ENCODE data around the gene CCDC159.
"Not testable (repeated sequence)": the region's sequence is repeated elsewhere in the genome, so short reads cannot be mapped to it uniquely, and the experiment has no call there.

Gene CCDC159

GRCh38 chr19:11331502-11331901, 14.8 kb upstream of the CCDC159 start:
- H3K4me1 ChIP-seq (ENCODE audit: control insufficient read depth, insufficient read depth, low read length): no peaks in the 10 kb centered on the region
- H3K27ac ChIP-seq (ENCODE audit: extremely low read depth, low read depth, low read length): no peak overlapping the region
- TF ChIP-seq ZNF121 (tag by site-specific recombination; IDR thresholded peaks at IDR 0.05) (0 out of 2 replicates have a peak, but pooled peaks have one; percentile 58), ZSCAN16 (tag by site-specific recombination; IDR thresholded peaks at IDR 0.05) (no peak), KLF17 (tag by site-specific recombination; IDR thresholded peaks at IDR 0.05) (no peak), ZFHX2 (tag by site-specific recombination; conservative IDR thresholded peaks at IDR 0.05) (no peak)
- CTCF ChIA-PET: interaction anchor here (1.1 kb wide), 1 partner anchor 46 kb away, joined by 3 read pairs; no protein-coding TSS in a partner anchor
- no peaks in the 10 kb centered on the region for H3K9me3 ChIP-seq (ENCODE audit: control insufficient read depth, insufficient read depth, low read depth, low read length)
- H3K36me3 ChIP-seq (ENCODE audit: control insufficient read depth in 2 of 2, insufficient read depth in 1 of 2, low read length in 2 of 2): peaks cover 5 to 31% of the 10 kb centered on the region in 2 experiments; a peak in 2 of 3 replicates
- POLR2A ChIA-PET: interaction anchor here (0.7 to 1.2 kb wide), 3 partner anchors 8 to 15 kb away, joined by 3 to 4 read pairs (median 3); partner anchors contain the start of genes CCDC159, RAB3D and TMEM205
- H3K4me3 ChIP-seq (ENCODE audit: low read depth, low read length): no peak overlapping the region

GRCh38 chr19:11332822-11333221, 13.5 kb upstream of the CCDC159 start:
- ChIA-PET POLR2A (interaction anchor here (0.6 to 0.9 kb wide), 3 partner anchors 12 to 50 kb away, joined by 4 to 6 read pairs (median 6); no protein-coding TSS in a partner anchor), CTCF (interaction anchor here (0.6 to 1.1 kb wide), 3 partner anchors 10 to 45 kb away, joined by 3 read pairs; no protein-coding TSS in a partner anchor)
- H3K9me3 ChIP-seq (ENCODE audit: control insufficient read depth, insufficient read depth, low read depth, low read length): no peaks in the 10 kb centered on the region
- no peak overlapping the region for H3K4me3 ChIP-seq (ENCODE audit: low read depth, low read length)
- TF ChIP-seq ZNF580 (tag by site-specific recombination; IDR thresholded peaks at IDR 0.05) (peak; percentile 52; the same call in 1 of the 2 replicates), ZNF266 (tag by site-specific recombination; IDR thresholded peaks at IDR 0.05; ENCODE audit: low read depth) (no peak), ZNF280C (tag by site-specific recombination; IDR thresholded peaks at IDR 0.05) (no peak), ZNF146 (tag by site-specific recombination; IDR thresholded peaks at IDR 0.05) (peak; percentile 90), ZBTB48 (tag by site-specific recombination; IDR thresholded peaks at IDR 0.05) (no peak), ZNF169 (tag by site-specific recombination; IDR thresholded peaks at IDR 0.05) (no peak), ZNF76 (tag by site-specific recombination; IDR thresholded peaks at IDR 0.05; ENCODE audit: borderline replicate concordance, low read depth) (no peak)
- H3K27ac ChIP-seq (ENCODE audit: extremely low read depth, low read depth, low read length): no peak overlapping the region
- no peaks in the 10 kb centered on the region for H3K4me1 ChIP-seq (ENCODE audit: control insufficient read depth, insufficient read depth, low read length)
- H3K36me3 ChIP-seq (ENCODE audit: control insufficient read depth in 2 of 2, insufficient read depth in 1 of 2, low read length in 2 of 2): peaks cover 5 to 30% of the 10 kb centered on the region in 2 experiments; a peak in 2 of 3 replicates

- not testable (repeated sequence) for H3K4me1 ChIP-seq (ENCODE audit: control insufficient read depth, insufficient read depth, low read length); H3K27ac ChIP-seq (ENCODE audit: extremely low read depth, low read depth, low read length); H3K4me3 ChIP-seq (ENCODE audit: low read depth, low read length); H3K9me3 ChIP-seq (ENCODE audit: control insufficient read depth, insufficient read depth, low read depth, low read length)
- H3K36me3 ChIP-seq (ENCODE audit: control insufficient read depth in 2 of 2, insufficient read depth in 1 of 2, low read length in 2 of 2): peaks cover 5 to 30% of the 10 kb centered on the region in 2 experiments; a peak in 2 of 3 replicates
- TF ChIP-seq KLF16 (tag by site-specific recombination; IDR thresholded peaks at IDR 0.05) (0 out of 2 replicates have a peak, but pooled peaks have one; percentile 58), KLF7 (tag by site-specific recombination; IDR thresholded peaks at IDR 0.05; ENCODE audit: borderline replicate concordance) (peak; percentile 70; the same call in 1 of the 2 replicates), KLF8 (tag by site-specific recombination; IDR thresholded peaks at IDR 0.05) (peak; percentile 37; the same call in 1 of the 2 replicates), KLF1 (tag by site-specific recombination; IDR thresholded peaks at IDR 0.05) (peak; percentile 91), KLF9 (tag by site-specific recombination; IDR thresholded peaks at IDR 0.05; ENCODE audit: low read depth) (peak; percentile 69; the same call in 1 of the 2 replicates)
- CTCF ChIA-PET: interaction anchor here (1.0 kb wide), 1 partner anchor 11 kb away, joined by 3 read pairs; no protein-coding TSS in a partner anchor
- POLR2A ChIA-PET: interaction anchor here (0.9 kb wide), 1 partner anchor 11 kb away, joined by 6 read pairs; no protein-coding TSS in a partner anchor
Observed at GRCh38 chr19:11333838-11334237, 12.5 kb upstream of the CCDC159 start.
